T-helper 1 cell treated with Interleukin-12 subunit alpha and Interleukin-12 subunit beta and Interleukin-4 antibody, amounts not matched to agents 30 ng/mL and 1 ng/mL, for 36 hours (primary cell): ENCODE data around the gene AK4. TPM values are rescaled to one million over a fixed set of nuclear protein-coding genes. Genes with fewer than 3 reads are reported as not detected.

Source experiments
- intact Hi-C: fragments of 100-400 bp; cut with micrococcal nuclease; formaldehyde crosslinking; loops from one replicate; pipeline ENCODE4 v1.15.1; 2024
- total RNA-seq: library from RNA; stranded (reverse); gene quantifications from 2 replicates; pipeline ENCODE4 v1.2.3, GENCODE V29; 2022

AK4 gene
- total RNA-seq, 1 donor from 2014 or later, result 56.5 TPM

GRCh38 chr1:65266476-65266875 lies 118.5 kb downstream of the AK4 start:
- intact Hi-C loops, result loop anchor here (2.0 to 10.0 kb wide), 2 partner anchors 42 to 1108 kb away; partner anchors contain the start of gene DNAJC6

GRCh38 chr1:65267271-65267670 lies 119.3 kb downstream of the AK4 start:
- intact Hi-C loops, result loop anchor here (2.0 to 10.0 kb wide), 2 partner anchors 42 to 1108 kb away; partner anchors contain the start of gene DNAJC6

- intact Hi-C loops, result loop anchor here (2.0 to 10.0 kb wide), 2 partner anchors 41 to 1107 kb away; partner anchors contain the start of gene DNAJC6
Observed at GRCh38 chr1:65267683-65268082, 119.7 kb downstream of the AK4 start.

- intact Hi-C loops, result loop anchor here (10.0 kb wide), 1 partner anchor 1105 kb away; no protein-coding TSS in a partner anchor
Observed at GRCh38 chr1:65269612-65270011, 121.6 kb downstream of the AK4 start.

GRCh38 chr1:65276197-65276939 lies 128.4 kb downstream of the AK4 start:
- intact Hi-C loops, result no loop called here

- intact Hi-C loops, result no loop called here
Observed at GRCh38 chr1:65277605-65278347, 129.8 kb downstream of the AK4 start.

GRCh38 chr1:65278376-65279069 lies 130.5 kb downstream of the AK4 start:
- intact Hi-C loops, result no loop called here

- intact Hi-C loops, result no loop called here
Observed at GRCh38 chr1:65279070-65279779, 131.2 kb downstream of the AK4 start.

Other genes with a start within 250 kb of the AK4 start
- gene JAK1, start 181.7 kb upstream of the AK4 start, total RNA-seq, result 206 and 209 TPM in 2 replicates
- gene DNAJC6, start 161.3 kb downstream of the AK4 start, total RNA-seq, result 13.0 and 14.0 TPM in 2 replicates